Activated CD8-positive, alpha-beta T cell treated with anti-CD3 and anti-CD28 coated beads, Interleukin-2, amount 10 ng/mL, durations not matched to agents 7 days and 5 days (primary cell): ENCODE measurements around the gene FAF1. TPM values are rescaled to one million over a fixed set of nuclear protein-coding genes. Genes with fewer than 3 reads are reported as not detected.
A peak's percentile ranks its signal among the peaks of the same experiment; 100 is the strongest.

Experiments used
- ATAC-seq: fragments of 150-1000 bp; cut with Tn5 transposase; one replicate; pipeline ENCODE4 v1.10.0; 2021; ENCODE audit warnings: moderate library complexity
- CTCF ChIA-PET: fragments of 350-600 bp; sonication (Branson Sonifier 250); formaldehyde crosslinking; loops from one replicate; lab custom pipeline; 2021; ENCODE audit warnings: antibody characterized with exemption; lab: Charles Lee
- POLR2A ChIA-PET: fragments of 350-600 bp; sonication (Branson Sonifier 250); formaldehyde crosslinking; loops from one replicate; lab custom pipeline; 2021; ENCODE audit warnings: antibody characterized with exemption; lab: Charles Lee
- DNase-seq: peaks from one replicate; pipeline ENCODE4 v3.0.0-alpha.2; 2020
- H3K27ac Mint-ChIP-seq: one replicate; pipeline ENCODE4 v1.8.0; 2021; ENCODE audit warnings: mild to moderate bottlenecking, mixed read lengths
- H3K27me3 Mint-ChIP-seq: one replicate; pipeline ENCODE4 v1.8.0; 2021; ENCODE audit warnings: low read depth, mixed read lengths
- H3K36me3 Mint-ChIP-seq: one replicate; pipeline ENCODE4 v1.8.0; 2021; ENCODE audit warnings: low read depth, mixed read lengths
- H3K4me1 Mint-ChIP-seq: one replicate; pipeline ENCODE4 v1.8.0; 2021; ENCODE audit warnings: low read depth, mixed read lengths
- H3K4me3 Mint-ChIP-seq: one replicate; pipeline ENCODE4 v1.8.0; 2021; ENCODE audit warnings: mild to moderate bottlenecking, mixed read lengths
- H3K9me3 Mint-ChIP-seq: one replicate; pipeline ENCODE4 v1.8.0; 2022; ENCODE audit warnings: mixed read lengths; ENCODE audit not compliant: insufficient read depth
- total RNA-seq, 2 experiments: library from RNA; stranded (reverse); gene quantifications; one replicate each; pipeline ENCODE4 v1.2.3, GENCODE V29; 2021

FAF1 gene
- total RNA-seq, 2 experiments from 2014 or later = 95.6 to 104 TPM

GRCh38 chr1:50992532-50993318, 32.7 kb upstream of the FAF1 start:
- no peak for ATAC-seq
- Mint-ChIP-seq H3K36me3 (peaks cover 9% of the 10 kb centered on the region), H3K27ac (no peak overlapping the region), H3K9me3 (peaks cover 4% of the 10 kb centered on the region), H3K27me3 (no peaks in the 10 kb centered on the region), H3K4me3 (no peak overlapping the region), H3K4me1 (no peaks in the 10 kb centered on the region)
- ChIA-PET CTCF (no interaction called here), POLR2A (no interaction called here)
- DNase-seq = no peak

- peaks cover 4% of the 10 kb centered on the region for H3K9me3 Mint-ChIP-seq
- no peak overlapping the region for H3K27ac Mint-ChIP-seq
- no peak overlapping the region for H3K4me3 Mint-ChIP-seq
- H3K27me3 Mint-ChIP-seq = peaks cover 3% of the 10 kb centered on the region
- DNase-seq (no peak), ATAC-seq (no peak)
- ChIA-PET CTCF (no interaction called here), POLR2A (no interaction called here)
- H3K36me3 Mint-ChIP-seq = peaks cover 9% of the 10 kb centered on the region
- no peaks in the 10 kb centered on the region for H3K4me1 Mint-ChIP-seq
Observed at GRCh38 chr1:50989694-50990093, 29.6 kb upstream of the FAF1 start.

- H3K27me3 Mint-ChIP-seq = peaks cover 17% of the 10 kb centered on the region
- peaks cover 1% of the 10 kb centered on the region for H3K36me3 Mint-ChIP-seq
- no peaks in the 10 kb centered on the region for H3K9me3 Mint-ChIP-seq
- ChIA-PET POLR2A (no interaction called here), CTCF (no interaction called here)
- DNase-seq (no peak), ATAC-seq (no peak)
- H3K4me1 Mint-ChIP-seq = no peaks in the 10 kb centered on the region
- no peak overlapping the region for H3K4me3 Mint-ChIP-seq
- H3K27ac Mint-ChIP-seq = no peak overlapping the region
Observed at GRCh38 chr1:50986653-50987052, 26.6 kb upstream of the FAF1 start.

- peaks cover 18% of the 10 kb centered on the region for H3K27me3 Mint-ChIP-seq
- H3K9me3 Mint-ChIP-seq = no peaks in the 10 kb centered on the region
- no peak overlapping the region for H3K27ac Mint-ChIP-seq
- no peak for ATAC-seq
- no peak for DNase-seq
- no peak overlapping the region for H3K4me3 Mint-ChIP-seq
- peaks cover 1% of the 10 kb centered on the region for H3K36me3 Mint-ChIP-seq
- no peaks in the 10 kb centered on the region for H3K4me1 Mint-ChIP-seq
- POLR2A ChIA-PET = no interaction called here
- CTCF ChIA-PET = interaction anchor here (1.2 kb wide), 1 partner anchor 24 kb away, joined by 4 read pairs; no protein-coding TSS in a partner anchor
Observed at GRCh38 chr1:50985094-50985493, 25.0 kb upstream of the FAF1 start.

GRCh38 chr1:50983219-50983802, 23.2 kb upstream of the FAF1 start:
- DNase-seq = no peak
- ATAC-seq = no peak
- peaks cover 13% of the 10 kb centered on the region for H3K4me1 Mint-ChIP-seq
- no peak overlapping the region for H3K4me3 Mint-ChIP-seq
- peaks cover 8% of the 10 kb centered on the region for H3K36me3 Mint-ChIP-seq
- H3K27me3 Mint-ChIP-seq = peaks cover 22% of the 10 kb centered on the region
- POLR2A ChIA-PET = no interaction called here
- H3K27ac Mint-ChIP-seq = no peak overlapping the region
- CTCF ChIA-PET = no interaction called here
- no peaks in the 10 kb centered on the region for H3K9me3 Mint-ChIP-seq

- CTCF ChIA-PET = no interaction called here
- POLR2A ChIA-PET = interaction anchor here (2.2 kb wide), 1 partner anchor 13 kb away, joined by 5 read pairs; the partner anchor contains the start of gene CDKN2C
- no peak overlapping the region for H3K27ac Mint-ChIP-seq
Observed at GRCh38 chr1:50982611-50983010, 22.5 kb upstream of the FAF1 start.

GRCh38 chr1:50981741-50982140, 21.7 kb upstream of the FAF1 start:
- CTCF ChIA-PET = no interaction called here
- H3K9me3 Mint-ChIP-seq = no peaks in the 10 kb centered on the region
- peaks cover 10% of the 10 kb centered on the region for H3K36me3 Mint-ChIP-seq
- peaks cover 22% of the 10 kb centered on the region for H3K27me3 Mint-ChIP-seq
- POLR2A ChIA-PET = interaction anchor here (2.2 kb wide), 1 partner anchor 12 kb away, joined by 5 read pairs; the partner anchor contains the start of gene CDKN2C
- ATAC-seq (no peak), DNase-seq (no peak)
- H3K4me3 Mint-ChIP-seq = no peak overlapping the region
- H3K4me1 Mint-ChIP-seq = peaks cover 15% of the 10 kb centered on the region
- H3K27ac Mint-ChIP-seq = no peak overlapping the region

More at GRCh38 chr1:50982611-50983010, 22.5 kb upstream of the FAF1 start:
- ATAC-seq (no peak), DNase-seq (no peak)
- Mint-ChIP-seq H3K4me1 (peaks cover 13% of the 10 kb centered on the region), H3K9me3 (no peaks in the 10 kb centered on the region), H3K27me3 (peaks cover 22% of the 10 kb centered on the region), H3K4me3 (no peak overlapping the region), H3K36me3 (peaks cover 8% of the 10 kb centered on the region)

GRCh38 chr1:50980505-50980904, 20.4 kb upstream of the FAF1 start:
- Mint-ChIP-seq H3K4me1 (peaks cover 23% of the 10 kb centered on the region), H3K36me3 (peaks cover 18% of the 10 kb centered on the region), H3K27ac (no peak overlapping the region), H3K27me3 (peaks cover 18% of the 10 kb centered on the region), H3K4me3 (no peak overlapping the region), H3K9me3 (no peaks in the 10 kb centered on the region)
- ATAC-seq (no peak), DNase-seq (no peak)
- ChIA-PET POLR2A (interaction anchor here (2.2 to 4.0 kb wide), 2 partner anchors 11 kb away, joined by 5 to 85 read pairs; partner anchors contain the start of gene CDKN2C), CTCF (no interaction called here)

- no peak for ATAC-seq
- DNase-seq = no peak
- H3K27me3 Mint-ChIP-seq = peaks cover 18% of the 10 kb centered on the region
- CTCF ChIA-PET = interaction anchor here (1.0 to 3.2 kb wide), 4 partner anchors 11 to 211 kb away, joined by 3 to 20 read pairs (median 8); no protein-coding TSS in a partner anchor
- no peak overlapping the region for H3K27ac Mint-ChIP-seq
- H3K4me1 Mint-ChIP-seq = peaks cover 27% of the 10 kb centered on the region
- no peaks in the 10 kb centered on the region for H3K9me3 Mint-ChIP-seq
- peaks cover 22% of the 10 kb centered on the region for H3K36me3 Mint-ChIP-seq
- POLR2A ChIA-PET = interaction anchor here (4.0 to 4.1 kb wide), 2 partner anchors 11 to 20 kb away, joined by 53 to 85 read pairs; partner anchors contain the start of genes CDKN2C and FAF1
- H3K4me3 Mint-ChIP-seq = peak overlapping the region; percentile 46
Observed at GRCh38 chr1:50979937-50980336, 19.9 kb upstream of the FAF1 start.

- Mint-ChIP-seq H3K36me3 (peaks cover 30% of the 10 kb centered on the region), H3K27ac (peak overlapping the region; percentile 86), H3K4me3 (peak overlapping the region; percentile 91), H3K9me3 (no peaks in the 10 kb centered on the region), H3K27me3 (peaks cover 18% of the 10 kb centered on the region), H3K4me1 (peaks cover 35% of the 10 kb centered on the region)
- peak; percentile 17 for ATAC-seq
- POLR2A ChIA-PET = interaction anchor here (0.7 to 4.1 kb wide), 4 partner anchors 10 to 254 kb away, joined by 3 to 85 read pairs (median 28); partner anchors contain the start of genes CDKN2C and FAF1
- CTCF ChIA-PET = interaction anchor here (1.0 to 3.2 kb wide), 5 partner anchors 10 to 212 kb away, joined by 3 to 20 read pairs (median 10); partner anchors contain the start of gene FAF1
- peak; percentile 40 for DNase-seq
Observed at GRCh38 chr1:50978852-50979781, 19.1 kb upstream of the FAF1 start.
